GM19397 (cell line): ENCODE measurements around the gene ANP32B.
"Not testable (repeated sequence)": the region's sequence is repeated elsewhere in the genome, so short reads cannot be mapped to it uniquely, and the experiment has no call there.

Experiments
- ATAC-seq: cut with Tn5 transposase; IDR thresholded peaks from one replicate; pipeline ENCODE4 v1.9.1; 2021; ENCODE audit warnings: mild to moderate bottlenecking, moderate library complexity; ENCODE audit not compliant: unreplicated experiment

The ANP32B gene

DNA sequence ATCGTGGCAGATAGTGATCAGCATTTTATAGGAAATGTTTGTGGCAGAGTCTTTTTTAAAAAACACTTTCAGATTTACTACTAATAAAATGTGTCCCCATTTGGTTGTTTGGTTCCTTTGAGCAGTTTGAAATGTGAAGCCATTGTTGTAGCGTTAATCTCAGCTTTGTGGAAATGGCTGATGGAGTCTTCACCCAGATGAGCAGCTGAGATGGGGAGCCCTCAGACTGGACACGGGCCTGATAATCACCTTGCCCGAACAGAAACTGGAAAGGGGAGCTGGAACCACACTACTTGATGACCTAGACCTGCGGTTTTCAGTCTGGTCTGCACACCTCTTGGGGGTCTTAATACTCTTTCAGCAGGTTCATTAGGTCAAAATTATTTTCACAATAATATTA is 20.6 kb upstream of the ANP32B start:
- ATAC-seq: no peak

DNA sequence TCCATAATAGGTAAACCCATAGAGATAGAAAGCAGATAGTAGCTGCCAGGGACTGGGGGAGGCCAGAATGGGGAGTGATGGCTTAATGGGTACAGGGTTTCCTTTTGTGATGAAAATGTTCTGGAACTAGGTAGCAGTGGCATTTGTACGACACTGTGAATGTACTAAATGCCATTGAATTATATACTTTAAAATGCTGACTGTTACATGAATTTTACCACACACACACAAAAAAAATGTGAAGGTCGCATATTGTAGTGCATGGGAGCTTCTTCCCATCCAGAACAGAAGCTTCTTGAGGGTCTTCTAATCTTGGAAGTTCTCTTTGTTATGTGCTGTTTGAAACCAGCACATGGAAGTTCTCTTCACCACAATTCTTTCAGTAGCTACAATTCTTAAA is 19.9 kb upstream of the ANP32B start:
- ATAC-seq: no peak

DNA sequence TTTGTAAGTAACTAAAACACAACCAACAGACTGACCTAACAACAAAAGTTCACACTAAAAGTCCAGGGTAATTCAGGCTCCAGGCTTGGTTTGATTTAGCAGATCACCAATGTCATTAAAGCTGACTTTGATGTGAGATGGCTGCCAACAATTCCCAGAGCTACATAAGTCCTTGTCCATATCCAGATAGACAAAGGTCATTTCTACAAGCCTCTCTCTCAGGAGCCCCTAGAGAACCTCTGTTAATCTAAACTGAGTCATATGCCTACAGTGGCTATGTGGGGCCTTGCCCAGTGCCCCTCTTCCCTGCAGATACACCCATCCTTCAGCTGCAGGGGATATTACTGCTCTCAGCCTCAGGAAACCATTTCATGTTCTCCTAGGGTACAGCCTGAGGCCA is 18.2 kb upstream of the ANP32B start:
- no peak for ATAC-seq

GRCh38 chr9:97966493-97966892 is 16.6 kb upstream of the ANP32B start:
- ATAC-seq: no peak

- no peak for ATAC-seq
These were observed 14.1 kb upstream of the ANP32B start for GRCh38 chr9:97969014-97969413.

DNA sequence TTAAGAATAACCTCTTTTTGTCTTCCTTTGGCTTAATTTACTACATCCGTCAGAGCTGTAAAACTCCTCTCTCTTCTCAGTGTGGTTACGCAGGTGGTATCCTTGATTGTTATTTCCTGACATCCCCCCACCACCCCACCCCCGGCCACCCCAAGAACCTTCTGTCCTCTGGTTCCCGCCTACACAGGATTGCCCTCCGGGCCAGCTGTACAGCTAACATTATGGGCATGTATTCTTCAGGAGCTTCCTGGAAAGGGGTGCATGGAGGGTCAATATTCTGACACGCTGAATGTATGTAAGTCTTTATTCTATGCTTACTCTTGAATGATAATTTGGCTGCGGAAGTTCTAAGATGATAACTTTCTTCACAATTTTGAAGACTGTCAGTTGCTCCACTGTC is 13.0 kb upstream of the ANP32B start:
- ATAC-seq: no peak

GRCh38 chr9:97972753-97973152 is 10.4 kb upstream of the ANP32B start:
- ATAC-seq: no peak

DNA sequence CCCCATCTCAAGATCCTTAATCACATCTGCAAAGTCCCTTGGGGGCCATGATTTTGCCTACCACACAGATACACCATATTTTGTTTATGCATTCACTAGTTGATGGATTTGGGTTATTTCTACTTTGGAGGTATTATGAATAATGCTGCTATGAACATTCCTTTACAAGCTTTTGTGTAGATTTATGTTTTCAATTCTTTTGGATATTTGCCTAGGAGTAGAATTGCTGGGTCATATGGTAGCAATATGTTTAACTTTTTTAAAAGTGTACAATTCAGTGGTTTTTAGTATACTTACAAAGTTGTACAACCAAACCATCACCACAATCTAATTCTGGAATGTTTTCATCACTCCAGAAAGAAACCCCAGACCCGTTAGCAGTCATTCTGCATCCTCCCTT is 7.8 kb upstream of the ANP32B start:
- no peak for ATAC-seq

GRCh38 chr9:97976633-97977032 is 6.5 kb upstream of the ANP32B start:
- not testable (repeated sequence) for ATAC-seq

GRCh38 chr9:97978371-97979130 is 4.6 kb upstream of the ANP32B start:
- ATAC-seq: no peak

DNA sequence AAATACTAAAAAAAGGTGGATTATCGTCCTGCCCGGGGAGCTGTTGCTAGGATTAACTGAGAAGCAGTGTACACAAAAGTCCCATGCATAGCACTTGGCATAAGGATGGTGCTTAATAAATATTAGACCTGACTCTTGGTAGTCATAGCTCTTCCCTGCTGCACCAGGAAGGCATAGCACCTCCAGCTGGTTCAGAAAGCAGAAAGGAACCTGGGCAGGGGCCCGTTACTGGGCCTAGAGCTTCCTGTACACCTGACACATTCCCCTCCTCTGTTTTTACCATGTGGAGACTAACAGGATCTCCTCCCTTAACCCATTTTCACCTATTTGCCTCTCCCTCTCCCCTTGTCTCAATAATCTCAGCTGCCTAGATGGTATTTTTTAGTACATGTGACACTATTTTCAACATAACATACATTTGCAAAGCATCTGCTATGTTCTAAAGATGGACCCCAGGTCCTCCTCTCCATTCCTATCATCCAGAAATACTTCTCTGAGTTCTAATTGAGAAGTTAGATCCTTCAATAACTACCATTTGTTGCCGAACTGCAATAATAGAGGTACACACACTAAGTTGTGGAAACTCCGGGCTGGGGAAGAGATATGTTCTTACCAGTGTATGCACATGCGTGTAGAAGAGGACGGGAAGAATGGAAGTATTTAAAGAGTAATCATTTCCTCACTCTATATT is 3.2 kb upstream of the ANP32B start:
- no peak for ATAC-seq

- ATAC-seq: no peak
These were observed 2.7 kb upstream of the ANP32B start for GRCh38 chr9:97980479-97980803.

DNA sequence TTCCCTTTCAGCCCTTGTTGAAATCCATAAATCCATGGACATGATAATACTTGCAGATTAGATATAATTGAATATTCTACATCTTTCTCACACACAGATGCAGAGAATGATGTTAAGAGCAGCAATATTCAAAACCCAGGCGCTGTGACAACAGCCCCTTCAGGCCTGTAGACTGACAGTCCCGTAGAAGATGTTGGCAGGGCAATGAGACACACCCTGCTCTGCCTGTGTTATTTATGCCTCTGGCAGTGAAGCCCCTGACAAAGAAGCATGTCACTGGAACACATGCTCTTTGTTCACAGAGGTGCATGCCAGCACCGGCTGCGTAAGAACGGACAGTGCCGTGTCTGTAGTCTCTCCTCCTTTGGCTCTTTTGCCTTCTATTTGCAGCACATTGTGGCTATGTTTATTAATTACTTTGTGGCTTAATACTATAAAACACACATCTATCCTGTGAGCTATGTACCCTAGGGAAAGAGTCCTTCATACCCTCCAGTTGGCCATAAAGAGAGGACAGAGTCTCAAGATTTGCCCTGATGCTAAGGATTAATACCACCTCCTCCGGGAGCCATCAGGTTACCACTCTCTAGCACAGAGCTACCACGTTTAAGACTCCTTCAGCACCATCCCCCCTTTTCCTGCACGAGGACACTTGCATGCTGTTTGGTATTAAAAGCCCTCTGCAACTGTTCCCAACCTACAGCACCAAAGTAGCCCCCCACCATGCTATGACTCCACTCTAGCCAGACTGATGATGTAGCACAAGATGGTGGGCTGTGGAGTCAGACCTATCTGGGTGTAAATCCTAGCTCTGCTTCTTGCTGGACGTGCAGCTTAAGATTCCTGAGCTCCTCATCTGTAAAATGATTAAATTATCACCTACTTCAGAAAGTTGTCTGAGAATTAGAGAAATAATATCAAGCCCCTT is 2.0 kb upstream of the ANP32B start:
- no peak for ATAC-seq

DNA sequence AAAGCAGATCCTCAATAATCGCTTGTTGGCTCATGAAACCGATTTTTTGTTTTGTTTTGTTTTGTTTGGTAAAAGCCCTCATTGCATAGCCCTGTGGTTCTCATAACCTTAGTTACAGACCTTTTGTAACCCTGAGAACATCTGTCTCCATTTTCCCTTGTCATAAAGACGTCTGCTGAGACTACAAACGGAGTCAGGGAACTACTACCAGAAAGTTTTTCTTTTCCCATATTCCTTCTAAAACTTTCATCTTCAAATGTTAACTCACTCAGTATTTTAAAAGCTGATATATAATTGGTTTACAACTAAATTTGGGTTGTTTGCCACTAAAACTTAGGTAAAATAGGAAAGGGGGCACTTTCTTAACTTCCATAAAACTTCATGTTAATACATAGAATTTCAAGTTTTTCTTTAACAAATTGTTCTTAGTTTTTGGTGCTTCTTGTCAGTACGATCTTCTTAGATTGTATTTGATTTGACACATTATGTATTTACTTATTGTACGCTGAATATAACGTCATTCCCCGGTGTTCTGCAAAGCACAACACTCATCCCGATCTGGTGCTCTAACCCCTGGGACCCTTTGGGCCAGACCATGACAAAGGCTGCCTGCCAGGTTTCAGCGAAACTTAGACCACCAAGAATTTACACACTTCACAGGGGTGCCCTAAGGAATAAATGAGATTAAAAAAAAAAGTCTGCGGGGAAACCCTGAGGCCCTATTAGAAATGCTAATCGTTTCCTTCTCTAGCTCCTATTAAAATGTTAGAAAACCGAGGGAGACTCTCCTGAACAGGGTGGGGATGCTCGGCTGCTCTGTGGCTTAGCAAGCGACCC is 1.1 kb upstream of the ANP32B start:
- no peak for ATAC-seq

DNA sequence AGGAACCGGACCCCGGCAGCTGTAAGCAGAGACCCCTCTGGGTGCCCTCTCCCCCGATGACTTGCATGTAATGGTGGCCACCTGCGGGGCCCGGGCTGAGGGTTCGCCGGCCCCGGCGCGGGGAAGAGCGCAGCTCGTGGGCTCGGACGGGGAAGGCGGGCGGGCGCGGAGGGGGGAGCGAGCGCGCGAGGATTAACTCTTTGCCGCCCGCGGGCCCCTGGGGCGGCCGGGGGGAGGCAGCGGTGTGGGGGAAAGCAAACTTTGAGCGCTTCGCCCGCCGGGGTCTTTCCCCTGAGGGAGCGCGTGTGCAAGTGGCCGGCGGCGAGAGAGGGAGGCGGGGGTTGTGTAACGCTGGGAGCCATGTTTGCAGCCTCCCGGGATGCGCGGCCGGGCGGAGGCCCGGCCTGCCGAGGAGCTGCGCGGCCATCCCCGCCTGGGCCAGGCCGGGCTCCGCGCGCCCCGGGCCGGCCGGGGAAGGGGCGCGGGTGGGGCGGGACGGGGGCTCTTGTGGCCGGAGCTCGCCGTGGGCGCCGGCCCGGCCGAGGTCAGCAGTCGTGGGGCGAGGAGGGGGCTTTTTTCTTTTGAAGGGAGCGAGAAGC is 547 bp downstream of the ANP32B start:
- ATAC-seq: peak; percentile 12

GRCh38 chr9:97984188-97985057 is 1.3 kb downstream of the ANP32B start:
- ATAC-seq: peak; percentile 37

DNA sequence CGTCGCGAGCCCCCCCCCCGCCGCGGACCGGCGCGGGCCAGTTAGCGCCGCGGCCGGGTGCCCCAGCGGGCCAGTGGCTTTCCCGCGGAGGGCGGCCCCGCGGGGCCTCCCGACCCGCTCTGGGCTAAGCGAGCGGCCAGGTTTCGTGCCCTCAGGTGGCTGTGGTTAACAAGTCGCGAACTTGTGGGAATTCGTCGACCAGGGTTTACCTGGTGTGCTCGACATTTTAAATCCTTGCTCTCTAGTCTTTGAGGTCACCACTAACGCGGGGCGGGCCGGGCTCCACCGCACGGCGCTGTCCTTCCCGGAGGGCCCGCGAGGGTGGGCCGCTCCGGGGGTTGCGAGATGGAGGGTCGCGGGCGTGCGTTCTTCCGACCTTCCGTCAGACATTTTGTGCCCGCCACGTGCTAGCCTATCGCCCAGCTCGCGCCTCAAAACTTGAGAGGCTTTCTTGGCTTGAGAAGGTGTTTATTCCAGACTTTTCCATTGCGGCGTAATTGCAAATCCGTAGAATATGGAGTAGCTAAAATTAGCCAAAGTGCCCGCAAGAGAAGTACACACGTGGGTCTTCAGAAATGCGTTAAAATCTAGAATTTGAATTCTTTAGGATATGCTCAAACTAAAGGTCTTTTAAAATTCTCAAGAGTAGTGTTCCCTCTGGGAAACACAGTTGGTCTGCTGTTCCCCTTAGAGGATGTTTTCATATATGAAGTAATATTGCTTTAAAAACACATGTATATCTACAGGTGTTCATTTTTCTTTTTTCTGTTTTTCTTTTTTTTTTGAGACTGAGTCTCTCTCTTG is 2.1 kb downstream of the ANP32B start:
- ATAC-seq: peak; percentile 20

DNA sequence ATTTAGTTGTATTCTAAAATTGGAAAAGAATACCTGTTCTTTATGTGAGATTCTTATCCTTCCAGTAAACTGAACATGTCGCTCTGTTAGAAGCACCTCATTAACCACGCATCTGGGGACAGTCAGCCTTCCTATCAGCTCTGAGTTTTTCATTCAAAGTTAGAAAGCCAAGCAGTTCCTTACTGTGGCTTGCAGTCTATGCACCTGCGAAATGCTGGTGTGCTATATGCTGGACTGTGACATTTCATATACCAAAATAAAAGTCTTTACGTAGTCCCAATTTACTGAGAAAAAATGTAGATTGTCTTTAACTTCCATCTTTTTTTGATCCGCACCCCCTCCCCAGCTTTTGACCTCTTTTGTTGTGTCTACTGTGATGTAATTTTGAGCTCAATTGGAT is 4.3 kb downstream of the ANP32B start:
- no peak for ATAC-seq

DNA sequence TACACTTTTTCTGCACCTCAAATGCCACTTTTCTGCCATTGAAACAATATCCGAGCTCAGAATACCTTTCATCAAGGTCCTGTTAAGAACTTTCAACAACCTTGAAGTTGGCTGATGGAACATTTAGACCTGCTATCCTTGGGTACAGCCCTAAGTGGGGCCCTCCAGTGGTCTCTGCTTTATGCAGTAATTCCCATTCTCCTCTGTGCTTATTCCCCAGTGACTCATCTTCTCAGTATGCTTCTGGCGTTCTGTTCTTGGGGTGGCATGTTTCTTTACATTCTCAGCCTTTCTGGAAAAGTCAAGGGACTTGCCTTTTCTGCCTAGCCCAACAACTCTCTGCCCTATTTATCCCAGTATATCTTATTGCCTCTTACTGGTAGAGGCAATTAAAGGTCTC is 7.1 kb downstream of the ANP32B start:
- ATAC-seq: no peak
